Naive thymus-derived CD4-positive, alpha-beta T cell (primary cell): ENCODE results near the gene FBXO31. TPM values are rescaled to one million over a fixed set of nuclear protein-coding genes. Genes with fewer than 3 reads are reported as not detected.
A peak's percentile ranks its signal among the peaks of the same experiment; 100 is the strongest.

Experiments
- ATAC-seq: fragments of 150-1000 bp; cut with Tn5 transposase; 2 replicates; pipeline ENCODE4 v1.10.0; 2021; ENCODE audit warnings: mild to moderate bottlenecking, moderate library complexity
- CTCF ChIA-PET: fragments of 350-600 bp; sonication (Branson Sonifier 250); formaldehyde crosslinking; loops from one replicate; lab custom pipeline; 2021; ENCODE audit warnings: antibody characterized with exemption; lab: Charles Lee
- POLR2A ChIA-PET: fragments of 350-600 bp; sonication (Branson Sonifier 250); formaldehyde crosslinking; loops from one replicate; lab custom pipeline; 2021; ENCODE audit warnings: antibody characterized with exemption, inconsistent platforms; lab: Charles Lee
- DNase-seq, 9 donors: peaks; one replicate each; pipeline versions ENCODE4 v3.0.0 to v3.0.0-alpha.2; 2020 to 2022; ENCODE audit warnings: mixed read lengths in 1 of 9
- H3K27ac ChIP-seq: one replicate; pipeline ENCODE4 v1.7.0; 2013; ENCODE audit warnings: mild to moderate bottlenecking, low read depth, low read length, moderate library complexity
- H3K27me3 ChIP-seq, 2 donors: one replicate each; pipeline ENCODE4 v1.7.0; 2013; ENCODE audit warnings: low read length in 2 of 2, mild to moderate bottlenecking in 2 of 2, moderate library complexity in 2 of 2; ENCODE audit not compliant: control insufficient read depth in 2 of 2, insufficient read depth in 2 of 2
- H3K36me3 ChIP-seq, 3 experiments: 1 replicate in 2 of 3; 2 replicates in 1 of 3; pipeline ENCODE4 v1.7.0; 2013; ENCODE audit warnings: low read length in 3 of 3, mild to moderate bottlenecking in 3 of 3, moderate library complexity in 1 of 3; ENCODE audit not compliant: insufficient read depth in 3 of 3, control insufficient read depth in 2 of 3
- H3K4me1 ChIP-seq, 2 donors: one replicate each; pipeline ENCODE4 v1.7.0; 2013; ENCODE audit warnings: low read length in 2 of 2, mild to moderate bottlenecking in 2 of 2, moderate library complexity in 1 of 2; ENCODE audit not compliant: control insufficient read depth in 2 of 2, insufficient read depth in 2 of 2
- H3K4me3 ChIP-seq: 2 replicates; pipeline ENCODE4 v1.7.0; 2013; ENCODE audit warnings: mild to moderate bottlenecking, low read length
- H3K9me3 ChIP-seq, 3 experiments: 1 replicate in 2 of 3; 2 replicates in 1 of 3; pipeline ENCODE4 v1.7.0; 2013; ENCODE audit warnings: low read length in 3 of 3; ENCODE audit not compliant: control insufficient read depth in 2 of 3
- H3K27ac Mint-ChIP-seq, 9 donors: one replicate each; pipeline ENCODE4 v1.8.0; 2020 to 2022; ENCODE audit warnings: mixed read lengths in 9 of 9, mild to moderate bottlenecking in 8 of 9, moderate library complexity in 5 of 9, inconsistent platforms in 2 of 9
- H3K27me3 Mint-ChIP-seq, 5 donors: one replicate each; pipeline ENCODE4 v1.8.0; 2021 to 2022; ENCODE audit warnings: mixed read lengths in 5 of 5, mild to moderate bottlenecking in 1 of 5
- H3K36me3 Mint-ChIP-seq, 5 donors: one replicate each; pipeline ENCODE4 v1.8.0; 2020 to 2022; ENCODE audit warnings: mixed read lengths in 5 of 5, mild to moderate bottlenecking in 3 of 5, inconsistent platforms in 1 of 5
- H3K4me1 Mint-ChIP-seq, 7 donors: one replicate each; pipeline ENCODE4 v1.8.0; 2020 to 2022; ENCODE audit warnings: mixed read lengths in 7 of 7, mild to moderate bottlenecking in 3 of 7, inconsistent platforms in 1 of 7
- H3K4me3 Mint-ChIP-seq, 10 donors: one replicate each; pipeline ENCODE4 v1.8.0; 2020 to 2022; ENCODE audit warnings: mild to moderate bottlenecking in 10 of 10, mixed read lengths in 10 of 10, moderate library complexity in 6 of 10, inconsistent platforms in 2 of 10
- H3K9me3 Mint-ChIP-seq, 11 donors: one replicate each; pipeline ENCODE4 v1.8.0; 2020 to 2022; ENCODE audit warnings: mixed read lengths in 11 of 11, mild to moderate bottlenecking in 4 of 11, inconsistent platforms in 1 of 11, moderate library complexity in 1 of 11
- intact Hi-C, 2 donors: fragments of 100-400 bp; cut with micrococcal nuclease; formaldehyde crosslinking; loops; one replicate each; pipeline ENCODE4 v1.15.1; 2023
- polyA plus RNA-seq, 2 donors: library from polyadenylated mRNA; unstranded; fragments of 300-500 nt; fragmentation: Illumina TruSeq; gene quantifications; one replicate each; pipeline ENCODE4 v1.2.3, GENCODE V29; 2021
- total RNA-seq, 6 experiments: library from RNA in 5 of 6; stranded (reverse) in 5 of 6; gene quantifications; 1 replicate in 5 of 6; 2 replicates in 1 of 6; pipeline ENCODE4 v1.2.3 and lab custom pipeline; 2021 to 2026

The FBXO31 gene
- total and polyA plus RNA-seq, 7 experiments from 2014 or later, result 16.8 to 41.9 (median 30.8) TPM

GRCh38 chr16:87424266-87424665 lies 40.7 kb upstream of the FBXO31 start:
- no peaks in the 10 kb centered on the region for H3K27me3 Mint-ChIP-seq
- peaks cover 0 to 14% (median 3%) of the 10 kb centered on the region in 7 donors for H3K4me1 Mint-ChIP-seq
- Histone ChIP-seq H3K36me3 (peaks cover 0 to 58% (median 4%) of the 10 kb centered on the region in 3 experiments), H3K4me1 (no peaks in the 10 kb centered on the region), H3K4me3 (no peak overlapping the region), H3K9me3 (no peaks in the 10 kb centered on the region), H3K27ac (no peak overlapping the region), H3K27me3 (no peaks in the 10 kb centered on the region)
- H3K4me3 Mint-ChIP-seq, result no peak overlapping the region
- intact Hi-C loops, result no loop called here
- DNase-seq (no peak), ATAC-seq (no peak)
- ChIA-PET CTCF (no interaction called here), POLR2A (no interaction called here)
- peaks cover 0 to 48% (median 9%) of the 10 kb centered on the region in 5 donors for H3K36me3 Mint-ChIP-seq
- H3K27ac Mint-ChIP-seq, result peak overlapping the region in 1 of 9 donors; percentile 73
- no peaks in the 10 kb centered on the region for H3K9me3 Mint-ChIP-seq

GRCh38 chr16:87423429-87423828 lies 39.9 kb upstream of the FBXO31 start:
- no peak for ATAC-seq
- H3K27ac ChIP-seq, result no peak overlapping the region
- ChIA-PET POLR2A (interaction anchor here (0.9 kb wide), 1 partner anchor 9 kb away, joined by 4 read pairs; no protein-coding TSS in a partner anchor), CTCF (no interaction called here)
- H3K36me3 Mint-ChIP-seq, result peaks cover 0 to 45% (median 9%) of the 10 kb centered on the region in 5 donors
- peaks cover 0 to 14% (median 3%) of the 10 kb centered on the region in 7 donors for H3K4me1 Mint-ChIP-seq
- no peaks in the 10 kb centered on the region for H3K27me3 Mint-ChIP-seq
- H3K27ac Mint-ChIP-seq, result no peak overlapping the region
- intact Hi-C loops, result no loop called here
- H3K4me3 Mint-ChIP-seq, result no peak overlapping the region
- DNase-seq, result no peak
- no peaks in the 10 kb centered on the region for H3K9me3 Mint-ChIP-seq
- H3K4me3 ChIP-seq, result no peak overlapping the region
- peaks cover 0 to 60% (median 4%) of the 10 kb centered on the region in 3 experiments for H3K36me3 ChIP-seq
- H3K4me1 ChIP-seq, result no peaks in the 10 kb centered on the region
- no peaks in the 10 kb centered on the region for H3K9me3 ChIP-seq
- no peaks in the 10 kb centered on the region for H3K27me3 ChIP-seq

GRCh38 chr16:87422106-87422505 lies 38.5 kb upstream of the FBXO31 start:
- Histone ChIP-seq H3K27me3 (no peaks in the 10 kb centered on the region), H3K27ac (no peak overlapping the region), H3K36me3 (peaks cover 0 to 69% (median 4%) of the 10 kb centered on the region in 3 experiments), H3K9me3 (no peaks in the 10 kb centered on the region), H3K4me1 (no peaks in the 10 kb centered on the region), H3K4me3 (no peak overlapping the region)
- Mint-ChIP-seq H3K9me3 (no peaks in the 10 kb centered on the region), H3K27ac (peak overlapping the region in 1 of 9 donors; percentile 36), H3K27me3 (no peaks in the 10 kb centered on the region), H3K4me3 (no peak overlapping the region), H3K36me3 (peaks cover 0 to 46% (median 9%) of the 10 kb centered on the region in 5 donors), H3K4me1 (peaks cover 0 to 14% (median 3%) of the 10 kb centered on the region in 7 donors)
- ChIA-PET CTCF (interaction anchor here (0.6 kb wide), 1 partner anchor 129 kb away, joined by 3 read pairs; no protein-coding TSS in a partner anchor), POLR2A (interaction anchor here (0.8 kb wide), 1 partner anchor 9 kb away, joined by 3 read pairs; no protein-coding TSS in a partner anchor)
- intact Hi-C loops, result no loop called here
- ATAC-seq, result no peak
- DNase-seq, result no peak

- no peaks in the 10 kb centered on the region for H3K9me3 Mint-ChIP-seq
- H3K36me3 ChIP-seq, result peaks cover 0 to 74% (median 4%) of the 10 kb centered on the region in 3 experiments
- no peaks in the 10 kb centered on the region for H3K27me3 Mint-ChIP-seq
- peaks cover 0 to 45% (median 9%) of the 10 kb centered on the region in 5 donors for H3K36me3 Mint-ChIP-seq
- H3K4me3 ChIP-seq, result no peak overlapping the region
- no peaks in the 10 kb centered on the region for H3K4me1 ChIP-seq
- no peak overlapping the region for H3K27ac ChIP-seq
- H3K4me3 Mint-ChIP-seq, result no peak overlapping the region
- peaks cover 0 to 12% (median 0%) of the 10 kb centered on the region in 7 donors for H3K4me1 Mint-ChIP-seq
- POLR2A ChIA-PET, result no interaction called here
- CTCF ChIA-PET, result interaction anchor here (0.6 to 1.0 kb wide), 3 partner anchors 25 to 215 kb away, joined by 3 to 4 read pairs (median 4); no protein-coding TSS in a partner anchor
- H3K27ac Mint-ChIP-seq, result peak overlapping the region in 1 of 9 donors; percentile 36
- intact Hi-C loops, result no loop called here
- ATAC-seq (no peak), DNase-seq (no peak)
- no peaks in the 10 kb centered on the region for H3K9me3 ChIP-seq
- H3K27me3 ChIP-seq, result no peaks in the 10 kb centered on the region
Observed at GRCh38 chr16:87421003-87421912, 37.7 kb upstream of the FBXO31 start.

GRCh38 chr16:87420026-87421002 lies 36.7 kb upstream of the FBXO31 start:
- H3K36me3 Mint-ChIP-seq, result peaks cover 0 to 48% (median 6%) of the 10 kb centered on the region in 5 donors

GRCh38 chr16:87418644-87419043 lies 35.1 kb upstream of the FBXO31 start:
- H3K27me3 Mint-ChIP-seq, result no peaks in the 10 kb centered on the region
- no peak overlapping the region for H3K4me3 Mint-ChIP-seq
- intact Hi-C loops, result no loop called here

More at GRCh38 chr16:87420026-87421002, 36.7 kb upstream of the FBXO31 start:
- CTCF ChIA-PET, result interaction anchor here (0.6 to 1.0 kb wide), 4 partner anchors 24 to 216 kb away, joined by 3 to 4 read pairs (median 4); no protein-coding TSS in a partner anchor
- Mint-ChIP-seq H3K4me3 (no peak overlapping the region), H3K4me1 (peaks cover 0 to 8% (median 0%) of the 10 kb centered on the region in 7 donors), H3K27me3 (no peaks in the 10 kb centered on the region), H3K9me3 (no peaks in the 10 kb centered on the region), H3K27ac (no peak overlapping the region)
- H3K27me3 ChIP-seq, result no peaks in the 10 kb centered on the region
- POLR2A ChIA-PET, result no interaction called here
- H3K9me3 ChIP-seq, result no peaks in the 10 kb centered on the region
- H3K36me3 ChIP-seq, result peaks cover 0 to 81% (median 4%) of the 10 kb centered on the region in 3 experiments
- H3K4me1 ChIP-seq, result no peaks in the 10 kb centered on the region
- intact Hi-C loops, result no loop called here
- H3K27ac ChIP-seq, result no peak overlapping the region
- DNase-seq, result no peak
- no peak overlapping the region for H3K4me3 ChIP-seq
- no peak for ATAC-seq

More at GRCh38 chr16:87418644-87419043, 35.1 kb upstream of the FBXO31 start:
- Histone ChIP-seq H3K36me3 (peaks cover 0 to 78% (median 4%) of the 10 kb centered on the region in 3 experiments), H3K27ac (no peak overlapping the region), H3K27me3 (no peaks in the 10 kb centered on the region), H3K4me3 (no peak overlapping the region), H3K9me3 (no peaks in the 10 kb centered on the region), H3K4me1 (no peaks in the 10 kb centered on the region)
- no peak for DNase-seq
- Mint-ChIP-seq H3K9me3 (no peaks in the 10 kb centered on the region), H3K4me1 (peaks cover 0 to 8% (median 0%) of the 10 kb centered on the region in 7 donors), H3K27ac (no peak overlapping the region), H3K36me3 (peaks cover 0 to 42% (median 8%) of the 10 kb centered on the region in 5 donors)
- ChIA-PET POLR2A (no interaction called here), CTCF (interaction anchor here (2.4 kb wide), 1 partner anchor 217 kb away, joined by 18 read pairs; no protein-coding TSS in a partner anchor)
- ATAC-seq, result no peak
